HG03354 (cell line): Measurements from ENCODE around the gene DUSP28.

Experiments
- ATAC-seq: cut with Tn5 transposase; IDR thresholded peaks from one replicate; pipeline ENCODE4 v1.9.1; 2021; ENCODE audit warnings: mild to moderate bottlenecking; ENCODE audit not compliant: unreplicated experiment, poor library complexity, severe bottlenecking

Gene DUSP28

DNA sequence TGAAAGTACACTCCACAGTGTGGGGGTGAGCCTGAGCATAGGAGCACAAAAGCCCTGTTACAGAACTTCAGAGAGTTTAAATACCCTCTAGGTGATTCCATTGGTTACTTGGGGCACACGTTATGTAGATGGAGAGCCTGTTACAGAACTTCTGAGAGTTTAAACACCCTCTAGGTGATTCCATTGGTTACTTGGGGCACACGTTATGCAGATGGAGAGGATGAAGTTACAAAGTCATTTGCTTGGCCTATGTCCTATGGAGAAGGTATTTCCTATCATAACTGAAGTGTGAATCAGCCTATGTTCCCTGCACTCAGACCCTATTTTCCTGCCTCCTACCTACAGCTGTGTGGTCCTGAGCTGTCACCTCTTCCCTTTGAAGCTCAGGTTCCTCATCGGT is 22.6 kb downstream of the DUSP28 start:
- ATAC-seq, result no peak

DNA sequence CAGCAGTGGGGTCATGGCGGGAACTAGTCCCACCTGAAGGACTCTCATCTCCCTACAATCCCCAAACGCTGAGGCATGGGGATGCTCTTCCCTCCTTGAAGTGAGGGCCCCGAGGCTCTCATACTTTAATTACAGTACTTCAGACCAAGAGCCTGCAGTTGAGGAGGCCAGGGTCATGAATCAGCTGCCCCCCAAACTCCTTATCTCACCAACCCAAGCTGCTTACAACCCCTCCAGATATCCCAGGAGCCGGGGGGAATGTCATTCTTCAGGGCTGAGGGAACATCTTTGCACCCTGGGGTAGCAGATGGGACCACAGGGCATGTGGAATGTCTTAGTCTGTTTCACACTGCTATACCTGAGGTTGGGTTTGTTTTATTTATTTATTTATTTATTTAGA is 23.6 kb downstream of the DUSP28 start:
- ATAC-seq, result no peak

DNA sequence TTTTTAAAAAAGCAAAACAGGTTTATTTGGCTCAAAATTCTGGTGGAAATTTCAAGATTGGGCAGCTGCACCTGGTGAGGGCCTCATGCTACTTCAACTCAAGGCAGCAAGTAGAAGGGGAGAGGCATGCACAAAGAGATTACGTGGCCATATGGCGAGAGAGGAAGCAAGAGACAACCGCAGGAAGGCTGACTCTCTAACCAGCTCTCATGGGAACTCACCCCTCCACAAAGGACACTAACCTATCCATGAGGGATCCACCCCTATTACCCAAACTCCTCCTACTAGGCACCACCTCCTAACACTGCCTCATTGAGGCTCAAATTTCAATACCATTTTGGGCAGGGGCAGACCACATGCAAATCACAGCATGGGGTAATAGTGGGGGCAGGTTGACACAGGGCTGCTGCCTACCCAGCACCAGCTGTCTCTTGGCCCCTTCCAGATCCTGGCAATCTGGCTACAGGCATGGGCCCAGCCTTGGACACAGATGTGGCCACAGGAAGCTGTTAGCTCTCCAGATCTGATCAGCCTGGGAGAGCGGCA is 24.4 kb downstream of the DUSP28 start:
- ATAC-seq, result peak; percentile 54

DNA sequence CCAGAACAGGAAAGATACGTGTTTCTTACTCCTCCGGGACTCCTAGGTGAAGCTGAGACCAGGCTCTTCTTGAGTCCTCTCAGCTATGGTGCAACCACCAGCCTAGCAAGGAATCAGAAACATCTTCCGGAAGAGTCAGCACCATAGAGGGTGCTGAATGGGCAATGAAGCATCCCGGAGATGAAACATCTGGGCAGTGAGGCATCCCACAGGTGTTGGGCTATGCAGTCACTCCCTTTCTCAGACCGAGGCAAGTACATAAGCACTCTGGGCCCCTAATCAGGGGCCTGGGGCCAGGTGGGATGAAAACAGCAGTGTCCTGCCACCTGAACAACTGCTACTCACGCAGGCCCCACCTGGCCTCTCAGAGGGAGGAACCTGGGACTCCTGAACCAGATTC is 24.9 kb downstream of the DUSP28 start:
- peak; percentile 40 for ATAC-seq

DNA sequence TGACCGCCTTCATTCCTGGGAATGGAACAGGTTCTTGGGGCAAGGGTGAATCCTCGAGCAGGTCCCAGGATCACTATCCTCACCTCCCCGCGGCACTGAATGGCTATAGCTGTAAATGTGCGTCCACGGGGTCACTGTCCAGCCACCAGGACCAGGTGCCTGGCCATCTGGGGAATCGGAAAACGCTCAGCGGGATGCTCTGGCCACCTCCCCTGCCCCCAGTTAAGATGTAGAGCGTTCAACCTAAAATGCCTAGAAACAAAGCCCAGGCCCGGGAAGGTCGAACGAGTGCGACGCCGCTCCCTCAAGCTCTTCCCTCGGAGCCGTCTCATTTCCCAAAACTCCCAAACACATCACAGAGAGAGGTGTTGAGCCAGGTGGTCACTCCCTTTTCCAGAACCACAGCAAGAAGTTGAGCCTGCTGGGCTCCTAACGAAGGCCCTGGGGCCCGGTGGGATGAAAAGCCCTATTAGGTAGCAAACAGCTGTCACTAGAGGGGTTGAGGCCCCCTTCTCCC is 25.6 kb downstream of the DUSP28 start:
- no peak for ATAC-seq

DNA sequence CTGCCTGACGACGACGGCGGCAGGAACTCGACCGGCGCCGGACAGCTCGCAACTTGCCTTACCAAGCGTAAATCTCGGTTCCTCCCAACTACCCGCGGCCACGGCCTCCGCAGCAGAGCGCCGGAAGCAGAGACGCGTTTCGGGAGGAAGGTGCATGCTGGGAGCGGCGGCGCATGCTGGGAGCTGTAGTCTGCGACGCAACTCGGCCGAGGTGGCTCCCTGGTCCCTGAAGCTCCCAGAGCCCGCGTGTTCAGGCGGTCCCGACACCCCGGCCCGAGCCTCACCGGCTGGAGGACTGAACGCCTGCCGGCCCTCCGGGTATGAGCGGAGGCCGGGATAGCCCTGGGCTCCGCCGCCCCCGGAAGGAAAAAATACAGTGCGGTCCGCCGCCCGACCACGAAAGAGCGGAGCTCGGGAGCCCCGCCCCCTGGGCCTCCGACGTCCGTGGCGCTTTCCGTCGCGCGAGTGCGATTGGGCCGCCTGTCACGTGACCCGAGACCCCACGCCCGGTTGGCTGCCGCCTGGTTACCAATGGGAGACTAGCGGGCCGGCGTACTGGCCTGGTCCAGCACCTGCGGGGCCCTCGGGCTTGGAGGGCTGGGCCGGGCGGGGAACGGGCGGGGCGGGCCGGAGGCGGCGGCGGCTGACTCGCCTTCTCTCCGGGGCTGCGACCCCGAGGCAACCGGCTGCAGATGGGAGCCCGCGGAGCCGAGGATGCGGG is 26.2 kb downstream of the DUSP28 start, which contains the start of gene CAPN10:
Gene CAPN10 (plus strand): TSS at position 537 of the 721 bp plus-strand sequence. CDS start 178 bp downstream, at position 715.
- peak; percentile 68 for ATAC-seq

DNA sequence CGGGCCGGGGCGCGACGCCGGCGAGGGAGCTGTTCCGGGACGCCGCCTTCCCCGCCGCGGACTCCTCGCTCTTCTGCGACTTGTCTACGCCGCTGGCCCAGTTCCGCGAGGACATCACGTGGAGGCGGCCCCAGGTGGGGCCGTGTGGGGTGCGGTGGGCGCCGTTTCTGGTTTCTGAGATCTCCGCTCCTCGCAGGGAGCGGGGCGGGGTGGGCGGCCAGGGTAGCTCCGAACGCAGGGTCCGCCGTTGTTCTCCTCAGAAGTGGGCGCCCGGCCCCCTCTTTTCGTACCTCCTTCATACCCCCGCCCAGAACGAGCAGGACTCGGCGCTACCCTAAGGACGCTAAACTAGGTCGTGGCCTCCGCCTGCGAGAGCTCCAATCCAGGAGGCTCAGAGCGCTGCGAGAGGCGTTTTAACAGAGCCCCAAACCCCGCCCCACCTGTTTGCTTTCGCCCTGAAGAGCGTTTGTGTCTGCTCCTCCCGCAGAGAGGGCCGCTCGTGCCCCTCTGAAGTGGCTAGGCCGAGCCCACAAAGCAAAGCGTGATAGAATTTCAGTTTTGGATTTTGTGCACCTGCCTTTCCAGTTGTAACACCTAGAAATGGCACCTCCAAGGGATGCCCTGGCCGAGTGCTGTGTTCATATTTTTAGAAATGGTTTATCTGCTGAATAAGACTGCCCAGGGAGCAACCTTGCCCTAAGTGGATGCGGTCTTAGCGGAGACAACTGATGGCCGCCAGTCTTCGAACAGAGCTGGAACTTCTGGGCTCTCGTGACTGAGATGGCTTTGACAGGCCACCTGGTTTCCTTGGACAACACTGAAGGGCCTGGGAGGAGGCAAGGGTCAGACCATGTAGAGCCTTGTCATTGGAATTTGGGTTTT is 27.0 kb downstream of the DUSP28 start:
- peak; percentile 4 for ATAC-seq

DNA sequence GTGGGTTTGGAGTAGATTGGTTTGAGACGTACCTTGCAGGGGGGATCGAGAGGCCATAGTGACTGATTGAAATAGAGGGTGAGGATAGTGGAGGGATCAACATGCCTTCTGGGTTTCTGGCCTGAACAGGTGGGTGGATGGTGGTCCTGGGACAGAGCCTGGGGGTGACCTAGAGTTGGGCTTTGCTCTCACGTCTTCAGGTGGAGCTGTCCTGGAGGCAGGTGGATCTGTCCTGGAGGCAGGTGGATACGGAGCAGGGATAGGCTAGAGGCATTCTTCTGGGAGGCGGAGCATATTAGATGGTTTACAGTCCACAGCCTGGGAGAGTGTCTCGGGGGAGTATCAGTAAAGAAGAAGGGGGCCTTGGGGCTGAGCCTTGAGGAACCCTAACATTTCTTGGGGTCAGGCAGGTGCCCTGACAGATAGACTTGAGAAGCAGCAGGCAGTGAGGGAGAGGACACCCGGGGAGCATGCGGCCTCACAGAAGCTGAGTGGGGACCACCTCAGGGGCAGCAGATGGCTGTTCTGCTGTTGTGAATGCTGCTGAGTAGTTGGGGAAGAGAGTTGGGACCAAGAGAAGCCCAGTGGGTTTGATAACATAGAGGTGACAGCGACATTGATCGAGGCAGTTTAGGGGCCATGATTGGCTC is 28.0 kb downstream of the DUSP28 start:
- ATAC-seq, result no peak

DNA sequence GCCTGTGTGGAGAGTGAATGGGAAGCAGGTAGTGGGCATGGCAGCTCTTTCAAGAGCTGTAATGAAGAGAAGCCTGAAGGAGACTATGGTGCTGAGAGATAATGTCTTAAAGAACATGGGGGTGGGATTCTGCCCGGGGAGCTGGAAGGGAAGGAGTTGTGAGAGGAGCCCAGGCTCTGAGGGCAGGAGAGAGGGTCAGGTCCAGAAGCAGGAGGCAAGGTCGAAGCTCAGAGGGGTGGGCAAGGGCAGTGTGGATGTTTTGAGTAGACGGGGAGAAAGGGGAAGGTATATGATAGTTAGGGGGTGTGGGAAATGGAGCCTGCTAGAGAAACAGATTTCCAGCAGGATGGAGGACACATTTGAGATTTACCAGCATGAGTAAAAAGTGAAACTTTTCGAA is 28.5 kb downstream of the DUSP28 start:
- ATAC-seq, result no peak

DNA sequence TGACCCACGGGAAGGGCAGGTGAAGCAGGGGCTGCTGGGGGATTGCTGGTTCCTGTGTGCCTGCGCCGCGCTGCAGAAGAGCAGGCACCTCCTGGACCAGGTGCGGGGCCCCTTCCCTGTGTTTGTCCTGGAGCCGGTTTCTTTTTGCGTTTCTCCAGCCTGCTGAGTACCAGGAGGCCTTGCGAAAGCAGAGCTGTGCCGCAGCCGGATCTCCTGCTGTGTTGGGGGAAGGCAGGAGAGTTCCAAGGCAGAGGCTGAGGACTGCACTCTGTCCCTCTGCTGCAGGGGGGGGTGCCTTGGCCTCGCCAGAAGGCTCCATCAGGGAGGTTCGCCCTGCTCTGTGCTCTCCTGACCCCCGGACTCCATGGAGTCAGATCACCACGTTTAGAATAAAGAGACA is 29.2 kb downstream of the DUSP28 start:
- no peak for ATAC-seq

DNA sequence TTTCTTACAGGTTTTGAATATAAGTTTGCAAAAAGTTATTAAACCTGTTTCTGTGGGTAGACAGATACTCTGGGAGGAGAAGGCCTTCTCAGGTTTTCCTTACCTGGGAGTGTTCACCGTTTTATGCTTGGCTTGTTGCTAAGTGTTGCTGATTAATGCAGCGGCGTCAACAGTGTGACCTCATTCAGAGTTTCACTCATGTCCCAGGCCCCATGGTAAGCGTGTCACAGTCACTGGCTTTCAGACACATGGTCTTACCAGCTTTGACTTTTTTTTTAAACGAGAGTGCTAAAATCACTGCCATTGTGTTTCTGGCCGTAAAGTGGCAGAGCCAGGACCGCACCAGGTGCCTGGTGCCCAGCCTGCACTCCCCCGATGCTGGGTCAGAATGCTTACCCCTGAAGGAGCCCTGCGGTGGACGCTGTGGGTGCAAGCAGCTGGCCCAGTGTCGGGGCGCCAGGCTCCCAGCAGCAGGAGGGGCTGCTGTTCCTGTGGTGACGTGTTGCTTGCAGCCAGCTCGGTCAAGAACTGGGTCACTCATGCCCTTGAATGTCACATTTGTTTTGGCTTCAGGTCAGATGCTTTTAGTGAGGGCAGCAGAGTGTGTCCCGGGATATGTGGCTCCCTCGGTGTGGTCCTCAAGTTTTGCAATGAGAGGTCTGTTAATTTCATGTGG is 29.8 kb downstream of the DUSP28 start:
- no peak for ATAC-seq

DNA sequence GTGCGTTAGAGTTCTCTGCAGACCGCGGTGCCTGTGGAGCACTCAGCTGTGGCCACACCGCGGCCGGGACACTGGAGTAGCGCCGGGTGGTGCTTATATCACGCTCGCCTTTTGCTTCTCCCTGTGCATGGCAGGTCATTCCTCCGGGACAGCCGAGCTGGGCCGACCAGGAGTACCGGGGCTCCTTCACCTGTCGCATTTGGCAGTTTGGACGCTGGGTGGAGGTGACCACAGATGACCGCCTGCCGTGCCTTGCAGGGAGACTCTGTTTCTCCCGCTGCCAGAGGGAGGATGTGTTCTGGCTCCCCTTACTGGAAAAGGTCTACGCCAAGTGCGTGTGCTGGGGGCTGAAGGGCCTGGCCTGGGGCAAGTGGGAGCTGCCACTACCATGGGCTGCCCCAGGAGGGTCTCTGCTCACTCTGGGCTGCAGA is 30.5 kb downstream of the DUSP28 start:
- ATAC-seq, result no peak

DNA sequence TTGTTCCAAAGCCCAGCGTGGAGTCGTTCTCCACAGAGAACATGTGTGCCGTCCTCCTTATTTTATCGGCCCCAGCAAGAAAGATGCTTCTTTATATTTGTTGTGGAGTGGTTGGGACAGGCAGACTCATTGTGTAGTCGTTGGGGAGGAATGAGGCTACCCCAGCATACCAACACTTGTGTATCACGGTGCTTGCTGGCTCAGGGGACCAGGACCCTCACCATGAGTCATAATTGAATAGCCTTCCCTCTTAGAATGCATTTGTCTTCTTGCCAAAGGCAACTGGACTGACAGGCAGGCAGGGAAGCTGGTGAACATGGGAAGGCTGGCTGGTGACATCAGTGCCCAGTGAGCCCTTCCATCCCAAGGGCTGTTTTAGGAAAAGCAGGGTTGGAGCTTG is 31.1 kb downstream of the DUSP28 start:
- no peak for ATAC-seq

DNA sequence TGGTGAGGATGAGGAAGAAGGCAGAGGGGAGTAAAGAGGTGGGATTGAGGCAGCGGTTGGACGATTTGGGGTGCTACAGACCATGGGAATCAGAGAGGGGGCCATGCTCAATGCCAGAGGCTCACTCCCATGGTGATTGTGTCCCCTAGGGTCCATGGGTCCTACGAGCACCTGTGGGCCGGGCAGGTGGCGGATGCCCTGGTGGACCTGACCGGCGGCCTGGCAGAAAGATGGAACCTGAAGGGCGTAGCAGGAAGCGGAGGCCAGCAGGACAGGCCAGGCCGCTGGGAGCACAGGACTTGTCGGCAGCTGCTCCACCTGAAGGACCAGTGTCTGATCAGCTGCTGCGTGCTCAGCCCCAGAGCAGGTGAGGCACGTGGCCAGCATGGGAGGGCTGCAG is 31.6 kb downstream of the DUSP28 start:
- no peak for ATAC-seq

DNA sequence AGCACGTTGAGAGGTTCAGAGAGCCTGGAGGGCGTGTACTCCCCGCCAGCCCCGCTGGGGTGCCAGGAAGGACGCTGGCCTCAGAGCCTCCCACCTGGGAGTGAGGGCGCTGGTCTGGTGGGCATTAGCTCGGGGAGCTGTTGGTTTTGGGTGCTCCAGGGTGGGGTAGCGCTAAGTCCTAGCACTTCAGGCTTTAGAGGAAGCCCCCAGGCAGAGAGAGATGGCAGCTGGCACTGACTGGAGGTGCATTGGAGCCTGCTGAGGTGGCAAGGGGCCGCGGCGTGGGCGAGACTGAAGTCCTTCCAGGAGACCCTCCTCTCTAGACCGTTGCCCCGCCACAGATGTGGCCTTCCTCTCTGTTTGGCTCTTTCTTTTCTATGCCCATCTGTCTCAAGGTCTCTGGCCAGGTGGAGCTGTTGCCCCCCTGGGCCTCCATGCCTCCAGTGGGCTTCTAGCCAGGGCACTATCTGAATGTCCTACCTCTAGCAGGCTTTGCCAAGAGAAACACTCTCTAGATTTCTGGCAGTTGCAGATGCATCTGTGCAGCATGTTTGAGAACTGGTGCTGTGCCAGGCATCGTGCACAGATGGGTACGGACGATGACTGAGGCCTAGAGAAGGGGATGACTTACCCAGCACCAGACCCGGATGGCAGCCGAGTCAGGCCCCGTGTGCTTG is 33.0 kb downstream of the DUSP28 start:
- no peak for ATAC-seq

DNA sequence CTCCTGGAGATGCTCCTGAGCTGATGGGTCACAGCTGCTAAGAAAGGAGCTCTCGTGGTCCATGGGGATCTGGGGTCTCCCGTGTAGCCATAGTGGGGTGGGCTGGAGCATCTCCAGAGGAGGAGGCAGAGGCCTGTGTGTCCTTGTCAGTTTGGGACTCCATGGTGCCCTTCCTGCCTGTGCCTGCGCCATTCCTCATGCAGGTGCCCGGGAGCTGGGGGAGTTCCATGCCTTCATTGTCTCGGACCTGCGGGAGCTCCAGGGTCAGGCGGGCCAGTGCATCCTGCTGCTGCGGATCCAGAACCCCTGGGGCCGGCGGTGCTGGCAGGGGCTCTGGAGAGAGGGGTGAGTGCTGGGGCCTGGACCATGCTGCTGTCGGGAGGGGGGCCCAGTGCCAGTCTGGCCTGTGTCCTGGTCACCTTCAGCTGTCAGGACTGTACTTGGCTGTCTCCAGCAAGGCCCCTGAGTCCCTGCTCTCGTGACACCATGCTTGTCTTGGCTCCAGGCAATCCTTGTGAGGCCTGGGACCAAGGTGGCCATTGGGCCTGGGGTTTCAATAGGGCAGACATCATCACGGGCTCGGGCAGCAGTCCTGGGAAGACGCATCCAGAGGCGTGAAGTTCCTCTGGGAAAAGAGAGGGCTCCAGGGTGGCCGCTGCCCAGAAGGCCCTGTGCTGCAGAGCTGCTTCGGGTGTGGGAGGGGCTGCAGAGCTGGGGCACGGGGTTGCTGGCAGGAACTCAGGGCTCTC is 33.7 kb downstream of the DUSP28 start:
- ATAC-seq, result no peak

DNA sequence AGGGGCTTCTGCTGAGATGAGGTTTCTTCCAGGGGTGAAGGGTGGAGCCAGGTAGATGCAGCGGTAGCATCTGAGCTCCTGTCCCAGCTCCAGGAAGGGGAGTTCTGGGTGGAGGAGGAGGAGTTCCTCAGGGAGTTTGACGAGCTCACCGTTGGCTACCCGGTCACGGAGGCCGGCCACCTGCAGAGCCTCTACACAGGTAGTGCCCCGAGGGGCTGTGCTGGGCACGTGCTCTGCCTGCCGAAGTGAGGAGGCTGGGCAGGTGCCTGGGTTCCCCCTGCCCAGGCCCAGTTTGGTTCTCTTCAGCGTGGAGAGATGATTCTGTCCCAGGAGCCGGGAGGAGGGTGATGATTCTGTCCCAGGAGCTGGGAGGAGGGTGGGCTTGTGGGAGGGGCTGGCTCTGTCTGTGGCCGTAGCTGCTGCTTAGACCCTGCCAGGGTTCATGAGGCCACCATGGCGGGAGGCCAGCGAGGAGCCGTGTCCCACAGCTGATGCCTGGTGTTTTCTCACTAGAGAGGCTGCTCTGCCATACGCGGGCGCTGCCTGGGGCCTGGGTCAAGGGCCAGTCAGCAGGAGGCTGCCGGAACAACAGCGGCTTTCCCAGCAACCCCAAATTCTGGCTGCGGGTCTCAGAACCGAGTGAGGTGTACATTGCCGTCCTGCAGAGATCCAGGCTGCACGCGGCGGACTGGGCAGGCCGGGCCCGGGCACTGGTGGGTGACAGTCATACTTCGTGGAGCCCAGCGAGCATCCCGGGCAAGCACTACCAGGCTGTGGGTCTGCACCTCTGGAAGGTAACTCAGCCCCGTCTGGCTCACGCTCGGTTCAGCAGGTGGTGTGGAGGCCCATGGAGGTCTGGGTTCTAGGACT is 34.6 kb downstream of the DUSP28 start:
- ATAC-seq, result no peak
